ENCODE measurements around the gene KIF4A.

GRCh38 chrX:70439016-70439415 is 149.1 kb downstream of the KIF4A start:
- TF ChIP-seq CTCF (IDR thresholded peaks at IDR 0.05) (no peak), POLR2A (IDR thresholded peaks at IDR 0.05) (no peak), EP300 (IDR thresholded peaks at IDR 0.05; ENCODE audit: low read depth) (no peak)
